NCI-H446 (cell line): Measurements from ENCODE around the gene SMAGP.

ENCODE experiments used
- DNase-seq, 2 experiments: peaks; one replicate each; lab custom pipeline; 2025; lab: John Stamatoyannopoulos, UW

SMAGP gene

GRCh38 chr12:51195841-51196240, 74.4 kb downstream of the SMAGP start:
- DNase-seq = no peak
